Stimulated activated naive CD8-positive, alpha-beta T cell treated with anti-CD3 and anti-CD28 coated beads, Interleukin-15, Interleukin-2, amounts not matched to agents 100 U/mL and 50 U/mL, for 24 hours (primary cell): Measurements from ENCODE around the gene RASL11B.

Experiments used
- ATAC-seq: fragments of 150-1000 bp; cut with Tn5 transposase; one replicate; pipeline ENCODE4 v1.10.0; 2021
- DNase-seq: peaks from one replicate; pipeline ENCODE4 v3.0.0; 2021

Gene RASL11B

DNA sequence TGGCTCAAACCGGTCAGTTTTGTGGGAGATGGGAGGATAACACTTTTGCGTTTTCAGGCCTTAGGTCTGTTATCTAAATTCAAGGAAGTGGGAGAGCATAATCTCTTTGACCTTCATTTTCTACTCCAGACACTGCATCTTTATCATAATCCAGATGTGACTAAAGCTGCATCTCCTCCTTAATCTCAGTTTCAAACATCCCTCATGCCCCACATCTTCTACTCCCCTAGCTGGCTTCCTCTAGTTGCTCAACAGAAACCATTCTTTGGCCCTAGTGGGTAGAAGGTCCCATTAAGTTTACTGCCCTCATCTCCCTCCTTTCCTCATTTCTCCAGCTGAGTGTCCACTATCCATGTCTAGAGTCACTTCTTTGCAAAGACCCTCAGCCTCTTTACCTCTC is 18.8 kb upstream of the RASL11B start:
- no peak for ATAC-seq
- DNase-seq: no peak

DNA sequence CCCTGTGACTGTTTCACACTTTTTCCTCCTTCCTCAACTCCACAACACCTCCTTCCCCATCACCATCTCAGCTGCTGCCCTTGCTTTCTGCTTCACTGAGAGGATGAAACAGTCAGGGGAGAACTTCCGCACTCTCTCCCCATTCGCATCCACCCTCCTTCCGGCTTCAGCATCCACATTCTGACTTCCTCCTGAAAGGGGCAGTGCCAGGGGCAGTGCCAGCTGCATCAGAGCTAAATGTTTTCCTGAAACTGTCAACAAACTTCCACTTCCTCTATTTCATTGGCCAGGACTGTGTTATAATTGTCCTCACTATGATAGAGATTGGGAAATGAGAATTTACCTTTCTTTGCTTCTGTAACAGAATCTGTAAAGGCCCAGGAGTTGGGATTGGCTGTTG is 18.2 kb upstream of the RASL11B start:
- DNase-seq (no peak), ATAC-seq (no peak)

DNA sequence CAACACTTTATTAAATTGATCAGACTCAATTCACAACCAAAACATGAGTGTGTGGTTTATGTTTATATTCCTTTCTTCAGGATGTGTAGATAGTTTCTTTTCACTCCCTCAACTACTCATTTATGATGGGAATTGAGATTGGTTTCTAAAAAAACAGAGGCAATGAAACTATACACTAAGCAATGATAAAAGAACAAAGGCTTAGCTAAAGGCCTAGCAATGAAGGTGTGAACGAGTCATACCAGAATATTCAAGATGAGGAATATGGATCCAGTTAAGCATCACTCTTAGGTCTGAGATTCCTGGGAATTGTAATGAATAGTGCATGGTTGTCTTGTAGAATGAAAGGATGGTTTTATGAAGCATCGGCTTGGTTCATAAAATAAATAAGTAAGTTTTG is 17.5 kb upstream of the RASL11B start:
- no peak for ATAC-seq

DNA sequence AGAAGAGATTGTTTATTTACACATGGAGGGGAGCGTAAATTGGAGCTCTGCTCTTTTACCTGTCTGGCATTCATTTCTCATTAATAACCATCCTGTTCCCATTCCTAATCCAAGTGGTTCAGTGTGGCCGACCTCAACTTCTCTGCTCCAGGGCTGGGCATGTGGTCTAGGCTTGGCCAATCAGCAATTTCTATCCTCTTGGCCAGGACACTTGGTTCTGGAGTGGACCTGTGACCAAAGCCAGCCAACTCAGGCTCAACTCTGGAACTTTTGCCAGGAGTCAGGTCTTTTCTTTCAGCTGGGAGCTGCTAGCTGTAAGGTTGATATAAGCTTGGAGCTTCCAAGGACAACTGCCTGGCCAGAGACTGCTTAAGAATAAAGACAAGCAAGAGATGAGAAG is 15.6 kb upstream of the RASL11B start:
- ATAC-seq: no peak
- no peak for DNase-seq

More for the DNA sequence above, 17.5 kb upstream of the RASL11B start:
- DNase-seq: no peak

- no peak for ATAC-seq
- DNase-seq: no peak
These were observed 13.9 kb upstream of the RASL11B start for GRCh38 chr4:52848254-52848653.

GRCh38 chr4:52850406-52851124 is 11.6 kb upstream of the RASL11B start:
- no peak for ATAC-seq
- DNase-seq: no peak

- no peak for ATAC-seq
These were observed 10.1 kb upstream of the RASL11B start for GRCh38 chr4:52852041-52852440.

GRCh38 chr4:52852711-52853110 is 9.4 kb upstream of the RASL11B start:
- no peak for DNase-seq
- ATAC-seq: no peak

More at GRCh38 chr4:52852041-52852440, 10.1 kb upstream of the RASL11B start:
- DNase-seq: no peak

GRCh38 chr4:52853351-52853750 is 8.8 kb upstream of the RASL11B start:
- DNase-seq (no peak), ATAC-seq (no peak)

- DNase-seq: no peak
These were observed 5.3 kb upstream of the RASL11B start for GRCh38 chr4:52856801-52857200.

DNA sequence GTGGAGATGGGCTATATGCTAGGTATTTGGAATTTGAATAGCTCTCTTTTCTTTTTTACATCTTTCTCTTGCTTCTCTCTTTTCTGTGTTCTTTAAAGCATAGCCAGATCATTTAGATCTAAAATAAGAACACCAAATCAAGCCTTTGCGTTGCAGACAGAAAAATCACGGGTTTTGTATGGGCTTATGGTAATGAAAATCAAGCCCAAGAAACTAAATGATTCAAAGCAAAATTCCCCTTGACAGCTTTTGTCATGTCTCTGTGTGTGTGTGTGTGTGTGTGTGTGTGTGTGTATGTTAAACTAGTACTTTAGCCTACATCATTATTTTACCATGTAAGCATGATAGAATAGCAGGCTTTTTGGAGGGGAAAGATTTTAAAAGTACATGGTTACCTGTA is 1.8 kb upstream of the RASL11B start:
- ATAC-seq (no peak), DNase-seq (no peak)

More at GRCh38 chr4:52856801-52857200, 5.3 kb upstream of the RASL11B start:
- ATAC-seq: no peak

- DNase-seq (no peak), ATAC-seq (no peak)
These were observed 820 bp upstream of the RASL11B start for GRCh38 chr4:52861171-52861823.

DNA sequence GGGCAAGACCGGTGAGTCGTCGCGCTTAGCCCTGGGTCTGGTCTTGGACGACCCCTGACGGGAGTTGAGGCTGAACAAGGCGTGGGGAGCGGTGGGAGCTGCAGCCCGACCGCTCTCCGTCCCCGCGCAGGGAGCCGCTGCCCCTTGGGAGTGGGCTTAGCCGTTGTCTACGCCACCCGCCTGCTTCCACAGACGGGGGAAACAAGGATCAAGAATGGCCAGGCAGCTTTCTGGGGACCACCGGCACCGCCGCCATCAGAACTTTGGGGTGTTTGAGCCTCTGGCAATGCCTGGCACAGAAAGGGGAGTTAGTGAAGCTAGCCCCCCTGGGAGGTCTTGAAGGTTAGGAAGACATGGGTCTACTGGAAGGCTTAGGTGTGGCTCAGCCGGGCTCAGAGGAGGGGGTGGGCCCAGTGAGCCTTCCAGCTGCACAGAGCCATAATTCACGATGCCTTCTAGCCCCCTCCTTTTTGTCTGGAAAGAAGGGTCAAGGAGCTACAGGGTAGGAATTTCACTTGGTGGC is 583 bp downstream of the RASL11B start:
- no peak for ATAC-seq
- DNase-seq: no peak

- ATAC-seq (no peak), DNase-seq (no peak)
These were observed 1.2 kb downstream of the RASL11B start for GRCh38 chr4:52863324-52863723.

- no peak for DNase-seq
- ATAC-seq: no peak
These were observed 2.7 kb downstream of the RASL11B start for GRCh38 chr4:52864793-52865192.

- no peak for ATAC-seq
- DNase-seq: no peak
These were observed 3.2 kb downstream of the RASL11B start for GRCh38 chr4:52865300-52865699.

DNA sequence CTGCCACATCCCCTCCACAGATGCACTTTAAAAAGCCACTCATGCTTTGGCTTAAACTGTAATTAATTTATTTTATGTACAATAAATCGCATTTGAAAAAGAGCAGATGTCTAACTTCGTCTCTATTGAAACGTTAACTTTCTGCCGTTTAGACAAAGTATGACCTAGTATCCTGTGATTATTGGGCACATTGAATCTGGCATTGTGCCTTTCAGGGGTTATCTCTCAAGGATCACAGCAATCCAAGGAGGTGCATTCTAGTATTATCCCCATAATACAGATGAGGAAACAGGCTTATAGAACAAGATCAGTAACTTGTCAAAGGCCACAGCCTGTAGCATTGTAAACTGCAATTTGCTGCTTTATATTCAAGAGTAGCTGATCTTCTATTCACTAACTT is 4.6 kb downstream of the RASL11B start:
- ATAC-seq (no peak), DNase-seq (no peak)

DNA sequence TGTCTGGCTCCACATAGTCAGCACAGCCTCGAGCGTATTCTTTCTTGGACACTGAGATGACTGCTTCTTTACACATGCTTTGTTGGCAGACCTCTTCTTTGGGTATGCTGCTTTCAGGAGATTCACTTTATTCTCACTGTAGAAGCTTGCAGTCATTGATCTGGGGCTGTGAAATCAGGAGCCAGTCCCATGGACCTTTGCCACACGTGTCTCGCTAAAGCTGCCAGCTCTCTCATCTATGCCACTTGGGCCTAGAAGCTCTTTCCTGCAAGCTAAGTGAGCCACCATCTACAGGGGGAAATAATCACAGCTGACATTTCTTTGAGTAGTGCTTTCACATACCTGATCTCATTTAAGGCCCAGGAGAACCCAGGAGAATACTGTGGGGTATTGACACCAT is 5.0 kb downstream of the RASL11B start:
- ATAC-seq (no peak), DNase-seq (no peak)

- ATAC-seq (no peak), DNase-seq (no peak)
These were observed 6.0 kb downstream of the RASL11B start for GRCh38 chr4:52868133-52868532.

GRCh38 chr4:52869196-52869595 is 7.1 kb downstream of the RASL11B start:
- no peak for ATAC-seq
- no peak for DNase-seq

DNA sequence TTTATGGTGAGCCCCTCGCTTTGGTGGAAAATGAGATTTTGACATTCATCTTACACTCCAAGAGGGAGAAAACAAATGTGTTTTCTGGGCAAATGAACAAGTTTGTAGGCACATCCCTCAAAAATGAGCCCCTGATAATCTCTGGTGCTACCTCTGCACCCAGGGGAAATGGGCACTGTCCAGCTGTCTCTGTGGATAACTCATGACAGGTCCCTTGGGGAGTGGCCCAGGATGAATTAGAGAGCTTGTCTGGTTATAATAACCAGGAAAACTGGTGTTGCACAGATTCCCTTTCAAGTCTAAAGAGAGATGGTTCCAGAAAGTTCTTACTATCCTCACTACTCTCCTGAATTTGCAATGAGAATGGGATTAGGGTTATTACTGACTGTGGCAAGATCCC is 7.5 kb downstream of the RASL11B start:
- no peak for DNase-seq
- ATAC-seq: no peak

DNA sequence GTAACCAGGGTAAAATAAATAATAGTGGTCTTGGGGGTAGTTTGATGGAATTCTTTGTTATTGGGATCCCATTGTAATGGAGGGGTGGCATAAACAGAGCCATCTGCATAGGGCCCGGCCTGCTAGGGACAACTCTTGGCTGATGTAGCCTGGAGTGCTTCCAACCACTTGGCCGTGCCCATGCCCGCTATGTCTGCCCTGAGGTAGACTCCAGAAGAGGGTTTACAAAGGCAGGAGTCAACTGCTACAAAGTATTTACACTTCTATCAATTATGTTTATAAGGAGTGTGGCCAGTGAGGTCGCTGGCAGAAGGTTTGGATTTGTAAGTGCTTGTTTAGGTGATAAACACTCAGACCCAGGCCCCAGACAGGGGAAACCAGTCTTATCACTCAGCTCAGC is 8.1 kb downstream of the RASL11B start:
- ATAC-seq: no peak

DNA sequence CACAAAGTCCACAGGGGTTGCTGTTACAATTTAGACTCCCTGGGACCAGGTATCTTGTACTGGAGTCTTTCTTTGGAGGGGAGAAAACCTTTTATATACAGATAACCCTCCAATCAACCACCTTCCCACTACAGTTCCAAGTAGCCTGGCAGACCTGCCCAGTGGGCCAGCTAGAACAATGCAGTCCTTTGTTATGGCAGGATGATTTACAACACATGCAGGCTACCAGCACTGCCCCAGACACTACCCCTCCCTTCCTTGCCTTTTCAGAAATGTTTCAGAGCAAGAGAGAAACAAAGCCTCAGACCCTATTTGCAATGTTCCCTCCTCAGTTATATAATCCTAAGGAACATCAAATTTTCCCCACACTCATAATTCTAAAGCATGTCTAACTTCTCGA is 11.1 kb downstream of the RASL11B start:
- ATAC-seq (no peak), DNase-seq (no peak)

More for the DNA sequence above, 8.1 kb downstream of the RASL11B start:
- no peak for DNase-seq

DNA sequence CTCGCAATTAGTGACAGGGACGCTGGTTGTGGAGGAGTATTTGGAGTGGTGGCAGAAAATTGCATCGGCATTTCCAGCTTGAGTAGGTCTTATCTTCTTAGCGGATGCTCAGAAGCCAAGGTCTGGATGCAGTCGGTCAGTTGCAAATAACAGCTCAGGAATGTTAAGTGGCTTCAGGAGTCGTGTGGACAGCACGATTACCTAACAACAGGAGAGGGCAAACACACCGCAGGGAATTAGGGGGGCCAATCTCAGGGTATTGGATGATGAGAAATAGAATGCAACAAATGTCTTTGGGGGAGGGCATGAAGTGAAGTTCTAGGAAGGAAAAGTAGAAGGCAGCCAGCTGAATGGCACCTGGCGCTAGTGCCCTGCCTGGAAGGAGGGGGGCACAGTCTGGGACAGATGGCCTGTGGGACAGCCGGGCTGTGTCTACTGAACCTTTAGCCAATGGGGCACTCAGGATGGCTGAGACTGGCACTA is 11.8 kb downstream of the RASL11B start:
- no peak for DNase-seq
- no peak for ATAC-seq
